Peyer's patch (tissue), 4 donors: Measurements from ENCODE around the gene FBXO42. TPM values are rescaled to one million over a fixed set of nuclear protein-coding genes. Genes with fewer than 3 reads are reported as not detected.
A peak's percentile ranks its signal among the peaks of the same experiment; 100 is the strongest.
"Not testable (repeated sequence)": the region's sequence is repeated elsewhere in the genome, so short reads cannot be mapped to it uniquely, and the experiment has no call there.

Experiments used
- DNase-seq, 3 donors: peaks; one replicate each; pipeline ENCODE4 v3.0.0-alpha.2; 2017 to 2019
- H3K27ac ChIP-seq, 4 donors: fragments of 200-600 bp; sonication (generic); one replicate each; pipeline ENCODE4 v1.5.1; 2016 to 2019
- H3K27me3 ChIP-seq, 2 donors: fragments of 200-600 bp; sonication (generic); one replicate each; pipeline ENCODE4 v1.5.1; 2019
- H3K36me3 ChIP-seq, 3 donors: fragments of 200-600 bp; sonication (generic); one replicate each; pipeline ENCODE4 v1.5.1; 2016 to 2019
- H3K4me1 ChIP-seq, 4 donors: fragments of 200-600 bp; sonication (generic); one replicate each; pipeline ENCODE4 v1.5.1; 2016 to 2019
- H3K4me3 ChIP-seq, 4 donors: fragments of 200-600 bp; sonication (generic); 1 replicate in 3 of 4; 2 replicates in 1 of 4; pipeline ENCODE4 v1.5.1; 2016 to 2019; ENCODE audit warnings: mild to moderate bottlenecking in 1 of 4
- H3K9me3 ChIP-seq, 4 donors: fragments of 200-600 bp; sonication (generic); one replicate each; pipeline ENCODE4 v1.5.1; 2016 to 2019; ENCODE audit warnings: mild to moderate bottlenecking in 1 of 4
- CTCF ChIP-seq, 6 experiments: fragments of 450-650 bp in 4 of 6; fragments of 200-600 bp in 2 of 6; sonication (generic) in 1 of 6; IDR thresholded peaks; one replicate each; pipeline ENCODE4 v1.5.1; 2017 to 2019; ENCODE audit warnings: antibody characterized with exemption in 6 of 6, mild to moderate bottlenecking in 3 of 6, moderate library complexity in 1 of 6
- POLR2A ChIP-seq, 2 donors: fragments of 450-650 bp; IDR thresholded peaks; one replicate each; pipeline ENCODE4 v1.5.1; 2017; ENCODE audit warnings: antibody characterized with exemption in 2 of 2, mild to moderate bottlenecking in 2 of 2, moderate library complexity in 2 of 2
- total RNA-seq, 4 donors: library from RNA; depleted of rRNA; stranded (reverse); fragments of >200 nt; gene quantifications; one replicate each; pipeline ENCODE4 v1.1.0, GENCODE V29; 2016

The FBXO42 gene
- total RNA-seq, 4 donors from 2014 or later, result 15.7 to 29.4 (median 24.5) TPM

- H3K4me1 ChIP-seq, result peaks cover 0 to 18% (median 7%) of the 10 kb centered on the region in 4 donors
- no peaks in the 10 kb centered on the region for H3K27me3 ChIP-seq
- TF ChIP-seq POLR2A (IDR thresholded peaks at IDR 0.05), result no peak
- no peak for TF ChIP-seq CTCF (IDR thresholded peaks at IDR 0.05)
- H3K9me3 ChIP-seq, result no peaks in the 10 kb centered on the region
- H3K4me3 ChIP-seq, result no peak overlapping the region
- DNase-seq, result no peak
- H3K27ac ChIP-seq, result no peak overlapping the region
- no peaks in the 10 kb centered on the region for H3K36me3 ChIP-seq
Observed at GRCh38 chr1:16354619-16355018, 2.3 kb upstream of the FBXO42 start.

DNA sequence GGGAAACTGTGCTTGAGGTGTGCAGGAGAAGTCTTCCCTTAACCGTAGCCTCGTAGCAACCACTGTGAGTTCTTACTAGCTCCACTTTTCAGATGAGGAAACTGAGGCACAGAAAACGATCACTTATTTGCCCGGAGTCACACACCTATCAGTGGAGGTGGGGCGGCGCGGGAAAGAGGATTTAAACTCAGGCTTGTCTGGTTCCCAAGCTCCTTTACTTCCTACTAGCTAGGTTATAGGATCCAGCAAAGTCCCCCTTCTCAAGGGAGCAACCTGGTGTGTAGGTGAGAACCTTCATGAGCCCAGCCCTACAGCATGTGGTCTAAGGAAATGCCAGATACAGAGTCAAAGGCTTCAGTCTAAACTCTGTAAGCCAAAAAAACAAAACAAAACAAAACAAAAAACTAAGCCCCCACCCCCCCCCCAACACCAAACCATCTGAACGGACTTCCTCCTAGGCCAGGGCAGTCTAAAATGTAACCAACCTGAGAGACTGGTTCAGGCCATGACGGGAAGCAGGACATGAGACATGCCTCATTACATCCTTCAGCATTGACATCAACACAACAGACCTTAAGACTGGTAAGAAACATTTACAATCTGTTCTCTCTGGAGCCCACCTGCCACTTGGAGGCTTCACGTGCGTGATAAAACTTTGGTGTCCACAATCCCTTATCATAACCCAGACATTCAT, 709 bp upstream of the FBXO42 start:
- DNase-seq, result peak in 1 of 3 donors; percentile 59
- H3K36me3 ChIP-seq, result no peaks in the 10 kb centered on the region
- H3K27ac ChIP-seq, result peak overlapping the region; percentile 83 to 95 (median 92)
- H3K9me3 ChIP-seq, result no peaks in the 10 kb centered on the region
- peaks cover 0 to 23% (median 7%) of the 10 kb centered on the region in 4 donors for H3K4me1 ChIP-seq
- TF ChIP-seq POLR2A (IDR thresholded peaks at IDR 0.05), result no peak
- TF ChIP-seq CTCF (IDR thresholded peaks at IDR 0.05), result no peak
- H3K4me3 ChIP-seq, result peak overlapping the region; percentile 74 to 98 (median 89)
- no peaks in the 10 kb centered on the region for H3K27me3 ChIP-seq

DNA sequence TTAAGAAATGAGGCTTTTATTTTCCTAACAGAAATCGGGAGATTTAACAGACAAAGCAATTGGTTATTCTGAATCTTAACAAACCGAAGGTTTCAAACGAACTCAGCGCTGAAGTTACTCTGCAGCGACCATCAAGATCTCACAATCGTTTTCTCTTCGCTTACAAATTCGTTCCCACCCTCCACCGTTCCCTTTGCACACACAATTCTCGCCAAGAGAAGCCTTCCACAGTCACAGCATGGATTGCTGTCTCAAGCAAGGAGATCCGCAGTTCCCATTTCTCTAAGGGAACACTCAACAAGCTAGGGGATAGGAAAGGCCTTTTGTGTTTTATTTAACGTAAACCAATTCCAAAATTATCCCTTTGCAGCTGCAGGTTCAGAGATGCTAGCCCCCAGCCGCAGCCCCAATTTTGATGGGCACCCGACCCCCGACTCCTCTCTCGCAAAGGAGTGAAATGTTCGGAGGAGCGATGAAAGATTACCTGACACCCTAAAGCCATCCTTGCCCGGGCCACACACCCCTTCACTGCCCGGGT, 755 bp downstream of the FBXO42 start:
- Histone ChIP-seq H3K27ac (peak overlapping the region; percentile 83 to 95 (median 92)), H3K4me3 (peak overlapping the region; percentile 74 to 98 (median 89))
- TF ChIP-seq POLR2A (IDR thresholded peaks at IDR 0.05), result no peak
- no peak for TF ChIP-seq CTCF (IDR thresholded peaks at IDR 0.05)

DNA sequence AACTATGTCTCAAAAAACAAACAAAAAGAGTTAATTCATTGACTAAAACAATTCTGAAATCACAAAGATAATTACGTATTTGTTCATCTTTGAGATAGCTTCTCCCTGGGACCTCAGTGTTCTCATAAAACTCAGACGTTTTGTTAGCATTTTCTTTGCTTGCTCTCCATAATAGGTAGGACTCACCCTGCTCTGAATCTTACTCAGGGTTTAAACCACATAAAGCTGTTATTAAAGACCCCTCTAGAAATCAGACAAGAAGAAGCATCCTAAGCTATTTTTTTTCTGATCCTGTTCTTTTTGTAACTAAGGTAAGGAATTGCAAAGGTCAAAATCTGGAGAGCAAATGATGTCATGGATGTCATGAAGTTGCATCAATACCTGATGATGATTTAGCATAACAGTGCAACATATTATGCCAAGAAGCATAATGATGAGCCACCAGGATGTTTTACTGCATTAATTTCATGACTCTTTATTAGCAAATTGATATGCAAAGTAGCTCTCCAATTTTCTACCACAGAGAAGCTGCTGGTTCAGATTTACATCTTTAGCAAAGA, 2.4 kb downstream of the FBXO42 start:
- Histone ChIP-seq H3K27me3 (no peaks in the 10 kb centered on the region), H3K36me3 (no peaks in the 10 kb centered on the region), H3K27ac (no peak overlapping the region), H3K4me1 (peaks cover 0 to 23% (median 7%) of the 10 kb centered on the region in 4 donors), H3K9me3 (no peaks in the 10 kb centered on the region), H3K4me3 (no peak overlapping the region)
- no peak for DNase-seq
- TF ChIP-seq POLR2A (IDR thresholded peaks at IDR 0.05) (no peak), CTCF (IDR thresholded peaks at IDR 0.05) (no peak)

More for the DNA sequence above, 755 bp downstream of the FBXO42 start:
- Histone ChIP-seq H3K36me3 (no peaks in the 10 kb centered on the region), H3K9me3 (no peaks in the 10 kb centered on the region), H3K4me1 (peaks cover 0 to 23% (median 7%) of the 10 kb centered on the region in 4 donors), H3K27me3 (no peaks in the 10 kb centered on the region)
- no peak for DNase-seq

GRCh38 chr1:16348414-16349182, 3.7 kb downstream of the FBXO42 start:
- peak overlapping the region in 1 of 4 donors; percentile 22 for H3K27ac ChIP-seq
- H3K36me3 ChIP-seq, result no peaks in the 10 kb centered on the region
- H3K27me3 ChIP-seq, result no peaks in the 10 kb centered on the region
- H3K9me3 ChIP-seq, result no peaks in the 10 kb centered on the region
- no peak for TF ChIP-seq CTCF (IDR thresholded peaks at IDR 0.05)
- TF ChIP-seq POLR2A (IDR thresholded peaks at IDR 0.05), result no peak
- DNase-seq, result peak in 1 of 3 donors; percentile 39
- no peak overlapping the region for H3K4me3 ChIP-seq
- H3K4me1 ChIP-seq, result peaks cover 0 to 23% (median 7%) of the 10 kb centered on the region in 4 donors

GRCh38 chr1:16343276-16343675, 9.0 kb downstream of the FBXO42 start:
- not testable (repeated sequence) for H3K27ac ChIP-seq, H3K9me3 ChIP-seq, H3K36me3 ChIP-seq, H3K27me3 ChIP-seq, H3K4me3 ChIP-seq, H3K4me1 ChIP-seq
- peak in 1 of 3 donors; percentile 7 for DNase-seq
